Adipocyte (in vitro differentiated cells): ENCODE measurements around the gene ITIH5.
A peak's percentile ranks its signal among the peaks of the same experiment; 100 is the strongest.

Experiments
- DNase-seq: peaks from one replicate; pipeline ENCODE4 v3.0.0-alpha.2; 2015; ENCODE audit warnings: low read depth
- H3K27me3 ChIP-seq: replicated peaks from 2 replicates; pipeline ENCODE4 v1.7.0; 2013; ENCODE audit warnings: mild to moderate bottlenecking, low read length, moderate library complexity; ENCODE audit not compliant: control insufficient read depth, insufficient read depth
- H3K36me3 ChIP-seq: 2 replicates; pipeline ENCODE4 v1.7.0; 2013; ENCODE audit warnings: low read length, mild to moderate bottlenecking, moderate library complexity; ENCODE audit not compliant: control insufficient read depth, insufficient read depth, severe bottlenecking
- H3K4me1 ChIP-seq: 2 replicates; pipeline ENCODE4 v1.7.0; 2013; ENCODE audit warnings: mild to moderate bottlenecking, low read length, moderate library complexity; ENCODE audit not compliant: control insufficient read depth, insufficient read depth
- H3K4me3 ChIP-seq: 2 replicates; pipeline ENCODE4 v1.7.0; 2013; ENCODE audit warnings: mild to moderate bottlenecking, low read length, moderate library complexity
- H3K9ac ChIP-seq: 2 replicates; pipeline ENCODE4 v1.7.0; 2013; ENCODE audit warnings: mild to moderate bottlenecking, low read length, moderate library complexity
- H3K9me3 ChIP-seq: 2 replicates; pipeline ENCODE4 v1.7.0; 2013; ENCODE audit warnings: mild to moderate bottlenecking, low read length, moderate library complexity; ENCODE audit not compliant: control insufficient read depth

ITIH5 gene

DNA sequence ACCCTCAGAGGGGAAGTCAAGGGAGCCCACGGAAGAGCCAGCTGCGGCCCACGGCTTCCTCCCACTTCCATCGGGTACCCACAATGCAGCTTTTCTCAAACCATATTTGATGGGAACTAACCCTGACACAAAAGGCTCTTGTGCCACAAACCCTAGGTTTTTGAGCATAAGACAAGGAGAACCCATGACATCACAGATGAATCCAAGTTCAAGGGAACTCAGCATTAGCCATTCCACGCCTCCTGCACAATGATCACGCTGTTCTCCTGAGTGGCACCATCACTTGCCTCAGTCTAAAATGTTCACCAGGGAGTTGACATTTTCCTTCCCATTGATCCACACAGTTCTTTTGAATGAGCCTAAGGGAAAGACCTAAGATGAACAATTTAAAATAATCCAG is 70.4 kb downstream of the ITIH5 start:
- no peak for DNase-seq
- Histone ChIP-seq H3K9me3 (no peaks in the 10 kb centered on the region), H3K4me3 (no peak overlapping the region), H3K27me3 (no peaks in the 10 kb centered on the region), H3K9ac (no peak overlapping the region), H3K4me1 (peaks cover 25% of the 10 kb centered on the region), H3K36me3 (peaks cover 19% of the 10 kb centered on the region)

GRCh38 chr10:7593905-7594304 is 72.9 kb downstream of the ITIH5 start:
- no peak overlapping the region for H3K4me3 ChIP-seq
- H3K4me1 ChIP-seq, result peaks cover 13% of the 10 kb centered on the region
- no peak overlapping the region for H3K9ac ChIP-seq
- no peaks in the 10 kb centered on the region for H3K9me3 ChIP-seq
- peaks cover 15% of the 10 kb centered on the region for H3K36me3 ChIP-seq
- no peak for DNase-seq
- H3K27me3 ChIP-seq, result peaks cover under 1% of the 10 kb centered on the region

DNA sequence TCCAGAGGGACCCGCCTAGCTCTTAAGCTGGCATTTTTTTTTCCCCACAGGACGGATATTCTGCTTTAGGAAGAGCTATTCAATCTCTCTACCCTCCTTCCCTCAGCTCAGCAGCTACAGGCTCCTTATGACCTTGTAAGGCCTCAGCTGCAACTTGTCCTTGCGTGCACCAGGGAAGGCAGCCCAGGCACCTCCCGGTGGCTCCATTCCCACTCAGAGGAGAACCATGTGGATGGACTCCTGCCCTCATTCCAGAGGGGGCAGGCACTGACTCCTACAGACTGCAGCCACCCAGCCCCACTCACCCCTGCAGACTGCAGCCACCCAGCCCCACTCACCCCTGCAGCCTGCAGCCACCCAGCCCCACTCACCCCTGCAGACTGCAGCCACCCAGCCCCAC is 73.7 kb downstream of the ITIH5 start:
- DNase-seq, result peak; percentile 2
- Histone ChIP-seq H3K9me3 (no peaks in the 10 kb centered on the region), H3K4me3 (no peak overlapping the region), H3K9ac (peak overlapping the region; percentile 64), H3K27me3 (peaks cover 5% of the 10 kb centered on the region), H3K4me1 (peaks cover 13% of the 10 kb centered on the region), H3K36me3 (peaks cover 21% of the 10 kb centered on the region)

DNA sequence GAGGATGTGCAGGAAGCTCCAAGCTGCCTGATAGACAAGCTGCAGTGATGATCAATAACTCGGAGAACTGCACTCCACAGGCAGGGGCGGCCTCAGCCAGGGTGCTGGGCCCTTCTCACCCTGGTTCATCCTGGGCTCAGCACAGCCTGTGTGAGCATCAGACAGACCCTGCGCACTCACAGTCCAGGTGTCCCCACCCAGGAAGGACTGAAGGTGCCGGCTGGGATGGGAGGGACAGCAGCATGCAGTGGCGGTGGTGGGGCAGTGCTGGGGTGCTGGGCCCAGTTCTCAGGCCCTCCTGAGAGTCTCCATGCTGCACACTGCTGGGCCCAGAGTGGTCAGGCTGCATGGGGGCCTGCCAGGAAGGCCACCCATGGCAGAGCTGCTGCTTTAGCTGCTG is 74.1 kb downstream of the ITIH5 start:
- peak overlapping the region; percentile 64 for H3K9ac ChIP-seq
- H3K4me1 ChIP-seq, result peaks cover 13% of the 10 kb centered on the region
- peaks cover 21% of the 10 kb centered on the region for H3K36me3 ChIP-seq
- H3K27me3 ChIP-seq, result peaks cover 5% of the 10 kb centered on the region
- no peaks in the 10 kb centered on the region for H3K9me3 ChIP-seq
- no peak overlapping the region for H3K4me3 ChIP-seq
- DNase-seq, result no peak

DNA sequence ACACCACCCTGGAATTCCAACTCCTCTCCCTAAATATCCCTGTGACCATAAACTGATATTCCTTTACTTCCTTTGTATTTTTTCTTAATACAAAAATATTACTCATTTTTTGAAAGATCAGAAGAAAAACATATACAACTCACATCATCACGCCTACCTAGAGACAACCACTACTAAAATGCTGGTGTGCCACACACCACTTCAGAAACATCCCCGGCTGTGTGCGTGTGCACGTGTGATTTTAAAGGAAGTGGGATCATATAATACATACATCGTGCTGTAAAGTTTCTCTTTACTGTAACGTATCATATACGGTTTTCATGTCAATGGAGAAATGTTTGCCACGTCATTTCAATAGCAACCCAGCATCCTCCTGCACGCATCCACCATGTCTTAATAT is 76.5 kb downstream of the ITIH5 start:
- H3K4me1 ChIP-seq, result peaks cover 13% of the 10 kb centered on the region
- no peak for DNase-seq
- H3K27me3 ChIP-seq, result peaks cover 5% of the 10 kb centered on the region
- H3K9me3 ChIP-seq, result no peaks in the 10 kb centered on the region
- peaks cover 27% of the 10 kb centered on the region for H3K36me3 ChIP-seq
- H3K4me3 ChIP-seq, result no peak overlapping the region
- H3K9ac ChIP-seq, result no peak overlapping the region

DNA sequence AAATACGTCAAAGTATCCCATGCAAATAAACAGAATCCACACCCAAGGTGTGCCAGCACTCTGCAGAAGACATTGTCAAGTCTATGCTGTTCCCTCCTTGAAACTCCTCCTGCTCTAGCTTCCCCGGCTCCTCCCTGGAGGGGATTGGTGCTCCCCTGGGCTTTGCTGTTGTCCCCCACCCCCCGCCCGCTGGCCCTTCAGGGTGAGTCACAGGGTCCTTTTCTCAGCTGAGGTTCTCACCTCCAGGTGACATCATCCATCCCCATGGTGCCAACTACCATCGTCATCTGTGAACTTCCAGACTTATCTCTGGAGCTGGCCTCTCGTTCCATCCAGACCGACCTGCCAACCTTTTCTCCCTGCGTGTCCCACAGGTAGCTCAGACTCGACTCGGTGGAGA is 77.0 kb downstream of the ITIH5 start:
- DNase-seq, result no peak
- H3K9ac ChIP-seq, result no peak overlapping the region
- no peak overlapping the region for H3K4me3 ChIP-seq
- no peaks in the 10 kb centered on the region for H3K9me3 ChIP-seq
- H3K4me1 ChIP-seq, result peaks cover 13% of the 10 kb centered on the region
- peaks cover 30% of the 10 kb centered on the region for H3K36me3 ChIP-seq
- H3K27me3 ChIP-seq, result peaks cover 5% of the 10 kb centered on the region

DNA sequence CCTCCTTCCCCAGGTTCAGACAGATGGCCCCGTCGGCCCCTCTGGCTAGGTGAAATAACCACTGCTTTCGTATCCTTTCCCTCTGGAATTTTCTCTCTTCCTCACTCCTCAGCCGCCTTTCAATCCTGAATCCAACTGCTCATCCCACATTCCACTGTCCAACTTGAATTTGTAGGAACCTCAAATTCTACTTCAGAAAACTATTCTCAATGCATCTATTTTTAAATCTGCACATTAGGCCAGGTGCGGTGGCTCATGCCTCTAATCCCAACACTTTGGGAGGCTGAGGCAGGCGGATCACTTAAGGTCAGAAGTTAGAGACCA is 78.9 kb downstream of the ITIH5 start:
- no peak for DNase-seq
- Histone ChIP-seq H3K4me3 (no peak overlapping the region), H3K9me3 (no peaks in the 10 kb centered on the region), H3K4me1 (peaks cover 4% of the 10 kb centered on the region), H3K9ac (no peak overlapping the region), H3K36me3 (peaks cover 39% of the 10 kb centered on the region), H3K27me3 (peaks cover 5% of the 10 kb centered on the region)

DNA sequence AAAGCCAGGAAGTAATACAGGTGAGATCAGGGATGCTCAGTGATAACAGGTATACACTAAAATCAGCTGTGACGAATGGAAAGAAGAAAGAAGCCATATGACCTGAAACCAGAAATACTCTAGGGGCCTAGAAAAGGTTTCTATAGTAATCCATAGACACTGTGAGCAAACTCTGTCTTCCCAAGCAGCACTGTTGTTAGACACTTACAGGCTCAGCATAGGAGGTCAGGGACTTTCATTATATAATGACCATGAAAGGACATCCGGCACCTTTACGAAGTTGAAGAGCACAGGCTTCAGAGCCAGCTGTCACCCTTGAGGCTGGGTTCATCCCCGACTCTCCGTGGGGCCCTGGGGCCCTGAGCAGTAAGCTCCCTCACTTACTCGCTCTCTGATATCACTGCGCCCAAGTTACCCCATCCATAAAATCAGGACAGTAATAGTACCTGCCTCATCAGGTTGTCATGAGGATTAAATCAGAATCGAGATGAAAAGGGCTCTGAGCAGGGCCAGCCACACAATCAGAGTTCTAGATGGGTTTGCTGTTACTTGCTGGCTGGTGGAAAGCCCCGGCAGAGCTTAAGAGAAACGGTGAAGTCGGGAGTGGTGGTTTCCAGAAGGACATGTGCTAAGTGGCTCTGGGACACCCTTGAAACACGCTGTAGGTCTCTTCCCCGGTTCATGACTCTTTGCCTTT is 79.5 kb downstream of the ITIH5 start:
- H3K9ac ChIP-seq, result no peak overlapping the region
- DNase-seq, result no peak

DNA sequence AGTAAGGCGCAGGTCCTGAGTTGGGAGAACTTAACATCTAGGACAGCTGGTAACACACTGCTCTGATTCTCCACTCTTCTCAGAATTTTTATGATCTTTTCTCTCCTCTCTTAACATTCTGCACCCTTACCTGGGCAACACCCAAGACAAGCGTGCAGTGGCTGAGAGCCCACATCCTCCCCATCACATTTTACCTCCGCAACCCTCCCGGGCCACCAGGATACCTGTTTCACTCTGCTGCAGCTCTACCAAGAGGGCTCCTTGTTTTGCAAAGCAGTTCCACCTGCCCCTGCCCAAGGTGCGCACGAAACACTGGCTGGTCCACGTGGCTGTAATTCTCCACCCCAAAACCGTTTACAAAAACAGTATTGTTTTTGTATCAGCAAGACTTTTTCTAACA is 81.5 kb downstream of the ITIH5 start:
- Histone ChIP-seq H3K9ac (no peak overlapping the region), H3K27me3 (peaks cover 5% of the 10 kb centered on the region), H3K36me3 (peaks cover 48% of the 10 kb centered on the region), H3K4me1 (no peaks in the 10 kb centered on the region), H3K9me3 (no peaks in the 10 kb centered on the region), H3K4me3 (no peak overlapping the region)
- no peak for DNase-seq

More for the DNA sequence above, 79.5 kb downstream of the ITIH5 start:
- Histone ChIP-seq H3K4me3 (no peak overlapping the region), H3K36me3 (peaks cover 40% of the 10 kb centered on the region), H3K4me1 (no peaks in the 10 kb centered on the region), H3K27me3 (peaks cover 5% of the 10 kb centered on the region), H3K9me3 (no peaks in the 10 kb centered on the region)

- no peaks in the 10 kb centered on the region for H3K4me1 ChIP-seq
- peaks cover 2% of the 10 kb centered on the region for H3K27me3 ChIP-seq
- peaks cover 57% of the 10 kb centered on the region for H3K36me3 ChIP-seq
- no peak overlapping the region for H3K4me3 ChIP-seq
- DNase-seq, result no peak
- H3K9me3 ChIP-seq, result no peaks in the 10 kb centered on the region
- H3K9ac ChIP-seq, result no peak overlapping the region
Measured at GRCh38 chr10:7583626-7584025, 83.1 kb downstream of the ITIH5 start.

- Histone ChIP-seq H3K4me3 (no peak overlapping the region), H3K36me3 (peaks cover 66% of the 10 kb centered on the region), H3K9me3 (no peaks in the 10 kb centered on the region), H3K9ac (no peak overlapping the region), H3K4me1 (peaks cover 14% of the 10 kb centered on the region), H3K27me3 (no peaks in the 10 kb centered on the region)
- DNase-seq, result no peak
Measured at GRCh38 chr10:7580520-7580919, 86.2 kb downstream of the ITIH5 start.

DNA sequence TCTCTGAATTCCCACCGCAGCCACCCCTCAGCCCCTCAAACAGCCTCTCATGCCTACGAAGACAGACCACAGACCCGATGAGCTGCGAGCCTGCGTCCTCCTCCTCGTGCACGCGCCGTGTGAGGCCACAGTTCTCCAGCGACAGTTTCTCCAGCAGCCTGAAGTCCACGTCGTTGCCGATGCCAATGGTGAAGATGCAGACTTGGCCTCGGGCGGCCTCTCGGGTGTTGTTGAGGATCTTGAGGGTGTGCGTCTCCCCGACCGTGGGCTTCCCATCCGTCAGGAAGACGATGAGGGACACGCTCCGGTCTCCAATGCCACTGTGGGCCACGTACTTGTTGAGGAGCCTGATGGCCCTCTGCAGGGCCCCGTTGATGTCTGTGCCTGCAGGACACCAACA is 87.1 kb downstream of the ITIH5 start:
- no peak overlapping the region for H3K4me3 ChIP-seq
- H3K9me3 ChIP-seq, result no peaks in the 10 kb centered on the region
- peaks cover 14% of the 10 kb centered on the region for H3K4me1 ChIP-seq
- peaks cover 66% of the 10 kb centered on the region for H3K36me3 ChIP-seq
- no peak for DNase-seq
- no peak overlapping the region for H3K9ac ChIP-seq
- no peaks in the 10 kb centered on the region for H3K27me3 ChIP-seq
